ENCODE data around the gene TNFAIP2. TPM values are rescaled to one million over a fixed set of nuclear protein-coding genes. Genes with fewer than 3 reads are reported as not detected.
A peak's percentile ranks its signal among the peaks of the same experiment; 100 is the strongest.
"Not testable (repeated sequence)": the region's sequence is repeated elsewhere in the genome, so short reads cannot be mapped to it uniquely, and the experiment has no call there.

Gene TNFAIP2
- total and polyA plus RNA-seq, 2 donors (not counting 3 experiments of a cell fraction or from before 2014, with no cell fraction given) = 31.6 to 42.7 TPM

DNA sequence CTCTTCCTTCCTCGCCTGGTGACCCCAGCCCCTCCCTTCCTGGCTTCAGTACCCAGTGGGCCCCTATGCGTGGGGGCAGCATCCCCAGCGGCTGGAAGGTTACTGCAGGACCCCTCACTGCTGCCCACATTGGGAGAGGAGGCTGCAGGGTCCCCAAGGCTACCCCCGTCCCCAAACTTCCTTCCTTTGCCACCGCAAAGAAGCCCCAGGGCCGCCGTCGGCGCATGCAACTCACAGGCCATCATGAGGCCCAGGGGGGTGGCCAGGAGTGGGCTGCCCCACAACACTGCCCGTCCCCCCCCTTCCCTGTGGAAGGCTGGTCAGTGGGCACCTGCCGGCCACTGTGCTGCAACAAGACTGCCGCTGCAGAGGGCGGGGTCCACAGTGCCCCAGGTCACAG lies 9.5 kb upstream of the TNFAIP2 start:
- Histone ChIP-seq H3K27ac (ENCODE audit: insufficient read depth, low read depth, low read length) (no peak overlapping the region), H3K9me3 (replicated peaks; ENCODE audit: control insufficient read depth, insufficient read depth, low read length) (no peaks in the 10 kb centered on the region), H2AFZ (ENCODE audit: low read depth, low read length) (no peak overlapping the region), H3K36me3 (ENCODE audit: control insufficient read depth in 2 of 2, extremely low read depth in 1 of 2, insufficient read depth in 2 of 2, low read length in 2 of 2) (no peaks in the 10 kb centered on the region), H3K4me1 (ENCODE audit: control insufficient read depth, extremely low read depth, insufficient read depth, low read length) (peaks cover 12% of the 10 kb centered on the region), H3K4me2 (ENCODE audit: insufficient read depth, low read length) (no peak overlapping the region), H3K27me3 (ENCODE audit: control insufficient read depth in 2 of 2, insufficient read depth in 2 of 2, low read length in 2 of 2) (no peaks in the 10 kb centered on the region), H3K79me2 (ENCODE audit: control insufficient read depth, insufficient read depth, low read length) (no peaks in the 10 kb centered on the region), H4K20me1 (replicated peaks; ENCODE audit: control insufficient read depth, extremely low read depth, insufficient read depth, low read length) (no peaks in the 10 kb centered on the region), H3K9ac (replicated peaks; ENCODE audit: extremely low read depth, insufficient read depth, low read length) (no peak overlapping the region), H3K9me1 (replicated peaks; ENCODE audit: control insufficient read depth, extremely low read depth, insufficient read depth, low read length) (no peaks in the 10 kb centered on the region), H3K4me3 (replicated peaks in 1 of 3; ENCODE audit: insufficient read depth in 1 of 3, low read depth in 1 of 3, low read length in 3 of 3) (no peak overlapping the region)
- no TSS peak for BruUV-seq (replicated peaks)
- no peak for TF ChIP-seq POLR2A (IDR thresholded peaks at IDR 0.05; ENCODE audit: low read depth, low read length)
- TF ChIP-seq, protein P1, sequence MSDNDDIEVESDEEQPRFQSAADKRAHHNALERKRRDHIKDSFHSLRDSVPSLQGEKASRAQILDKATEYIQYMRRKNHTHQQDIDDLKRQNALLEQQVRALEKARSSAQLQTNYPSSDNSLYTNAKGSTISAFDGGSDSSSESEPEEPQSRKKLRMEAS (IDR thresholded peaks at IDR 0.05; ENCODE audit: insufficient read depth, insufficient read length) = no peak
- no peak for TF ChIP-seq GATA2 (IDR thresholded peaks at IDR 0.05; ENCODE audit: insufficient read depth, insufficient read length, low read depth, low read length)
- dilution Hi-C loops (cut with MboI; ENCODE audit: extremely low pct_ligation_motif_present, low sequenced_read_pairs) (no loop called here), intact Hi-C loops (cut with micrococcal nuclease) (no loop called here)
- no peak for FAIRE-seq
- ChIA-PET POLR2A (no interaction called here), CTCF (interaction anchor here (1.0 to 1.9 kb wide), 2 partner anchors 9 to 13 kb away, joined by 4 read pairs; no protein-coding TSS in a partner anchor)
- no peak for DNase-seq (ENCODE audit: low read depth, low spot score)

DNA sequence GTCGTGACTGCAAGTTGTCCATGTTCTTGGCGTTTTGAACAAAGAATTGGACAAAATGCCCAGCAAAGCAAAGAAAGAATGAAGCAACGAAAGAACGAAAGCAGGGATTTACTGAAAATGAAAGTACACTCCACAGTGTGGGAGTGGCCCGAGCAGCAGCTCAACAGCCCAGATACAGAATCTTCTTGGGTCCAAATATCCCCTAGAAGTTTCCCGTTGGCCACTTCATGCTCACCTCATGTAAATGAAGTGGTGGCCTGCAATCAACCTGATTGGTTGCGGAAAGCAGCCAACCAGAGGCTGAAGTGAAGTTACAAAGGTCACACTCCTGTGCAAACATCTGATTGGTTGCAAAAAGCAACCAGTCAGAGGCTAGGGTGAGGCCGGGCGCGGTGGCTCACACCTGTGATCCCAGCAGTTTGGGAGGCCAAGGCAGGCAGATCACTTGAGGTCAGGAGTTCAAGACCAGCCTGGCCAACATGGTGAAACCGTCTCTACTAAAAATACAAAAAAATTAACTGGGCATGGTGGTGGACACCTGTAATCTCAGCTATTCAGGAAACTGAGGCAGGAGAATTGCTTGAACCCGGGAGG lies 8.1 kb upstream of the TNFAIP2 start:
- ChIA-PET CTCF (interaction anchor here (2.6 kb wide), 1 partner anchor 10 kb away, joined by 19 read pairs; no protein-coding TSS in a partner anchor), POLR2A (interaction anchor here (0.6 kb wide), 1 partner anchor 12 kb away, joined by 4 read pairs; no protein-coding TSS in a partner anchor)
- H3K4me2 ChIP-seq (ENCODE audit: insufficient read depth, low read length); H3K4me1 ChIP-seq (ENCODE audit: control insufficient read depth, extremely low read depth, insufficient read depth, low read length); H3K9me1 ChIP-seq (replicated peaks; ENCODE audit: control insufficient read depth, extremely low read depth, insufficient read depth, low read length); H2AFZ ChIP-seq (ENCODE audit: low read depth, low read length); H4K20me1 ChIP-seq (replicated peaks; ENCODE audit: control insufficient read depth, extremely low read depth, insufficient read depth, low read length); H3K79me2 ChIP-seq (ENCODE audit: control insufficient read depth, insufficient read depth, low read length); H3K27ac ChIP-seq (ENCODE audit: insufficient read depth, low read depth, low read length); H3K4me3 ChIP-seq (replicated peaks in 1 of 3; ENCODE audit: insufficient read depth in 1 of 3, low read depth in 1 of 3, low read length in 3 of 3); DNase-seq (ENCODE audit: low read depth, low spot score); H3K27me3 ChIP-seq (ENCODE audit: control insufficient read depth in 2 of 2, insufficient read depth in 2 of 2, low read length in 2 of 2); intact Hi-C loops (cut with micrococcal nuclease); BruUV-seq (replicated peaks); dilution Hi-C loops (cut with MboI; ENCODE audit: extremely low pct_ligation_motif_present, low sequenced_read_pairs); H3K9me3 ChIP-seq (replicated peaks; ENCODE audit: control insufficient read depth, insufficient read depth, low read length); H3K9ac ChIP-seq (replicated peaks; ENCODE audit: extremely low read depth, insufficient read depth, low read length); H3K36me3 ChIP-seq (ENCODE audit: control insufficient read depth in 2 of 2, extremely low read depth in 1 of 2, insufficient read depth in 2 of 2, low read length in 2 of 2): not testable (repeated sequence)
- peak; percentile 35 for FAIRE-seq
